ENCODE results near the gene TGFBR2.
"Not testable (repeated sequence)": the region's sequence is repeated elsewhere in the genome, so short reads cannot be mapped to it uniquely, and the experiment has no call there.

DNA sequence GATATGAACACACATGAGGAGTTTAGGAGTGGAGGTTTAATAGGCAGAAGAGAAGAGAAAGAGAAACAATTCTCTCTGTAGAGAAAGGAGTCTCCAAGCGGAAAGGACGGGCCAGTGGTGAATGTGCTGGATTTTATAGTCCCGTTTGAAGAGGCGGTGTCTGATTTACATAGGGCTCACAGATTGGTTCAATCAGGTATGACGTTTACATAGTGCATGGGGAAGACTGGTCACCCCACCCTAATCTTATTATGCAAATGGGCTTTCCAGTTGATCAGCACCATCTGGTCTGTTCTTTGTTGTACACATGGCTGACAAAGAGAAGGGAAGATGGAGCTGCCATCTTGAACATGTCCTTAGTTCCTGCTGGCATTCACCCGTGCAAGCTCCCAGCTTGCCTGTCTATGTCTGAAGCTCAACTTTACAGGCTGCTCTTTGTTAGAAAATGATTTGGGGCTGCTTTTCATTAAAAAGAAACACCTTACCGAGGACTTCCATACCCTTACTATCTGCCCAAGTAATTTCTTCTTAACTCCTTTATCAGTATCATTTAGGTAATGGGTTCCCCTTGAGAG, 63.0 kb downstream of the TGFBR2 start:
- not testable (repeated sequence) for TF ChIP-seq SP1 (IDR thresholded peaks at IDR 0.05; ENCODE audit: low read depth); POLR2AphosphoS5 (IDR thresholded peaks at IDR 0.05; ENCODE audit: low read depth, low read length); POLR2A (IDR thresholded peaks at IDR 0.05; ENCODE audit: borderline replicate concordance, extremely low read depth, insufficient read depth, insufficient read length); EZH2 (IDR thresholded peaks at IDR 0.05)
